Activated CD8-positive, alpha-beta T cell treated with anti-CD3 and anti-CD28 coated beads for 36 hours (primary cell): ENCODE measurements around the gene CDC73. TPM values are rescaled to one million over a fixed set of nuclear protein-coding genes. Genes with fewer than 3 reads are reported as not detected.

Experiments used
- ATAC-seq: fragments of 200-7000 bp; cut with Tn5 transposase; one replicate; pipeline ENCODE4 v1.10.0; 2021; ENCODE audit warnings: mild to moderate bottlenecking, moderate library complexity
- CTCF ChIA-PET: fragments of 350-600 bp; sonication (Branson Sonifier 250); formaldehyde crosslinking; loops from one replicate; lab custom pipeline; 2021; ENCODE audit warnings: antibody characterized with exemption; lab: Charles Lee
- POLR2A ChIA-PET: fragments of 350-600 bp; sonication (Branson Sonifier 250); formaldehyde crosslinking; loops from one replicate; lab custom pipeline; 2021; ENCODE audit warnings: antibody characterized with exemption; lab: Charles Lee
- DNase-seq: peaks from one replicate; pipeline ENCODE4 v3.0.0-alpha.2; 2020
- H3K27ac Mint-ChIP-seq: one replicate; pipeline ENCODE4 v1.8.0; 2021; ENCODE audit warnings: mild to moderate bottlenecking, mixed read lengths
- H3K27me3 Mint-ChIP-seq: one replicate; pipeline ENCODE4 v1.8.0; 2021; ENCODE audit warnings: mixed read lengths
- H3K36me3 Mint-ChIP-seq: one replicate; pipeline ENCODE4 v1.8.0; 2021; ENCODE audit warnings: low read depth, mixed read lengths
- H3K4me1 Mint-ChIP-seq: one replicate; pipeline ENCODE4 v1.8.0; 2021; ENCODE audit warnings: low read depth, mixed read lengths
- H3K4me3 Mint-ChIP-seq: one replicate; pipeline ENCODE4 v1.8.0; 2021; ENCODE audit warnings: mild to moderate bottlenecking, moderate library complexity, mixed read lengths
- H3K9me3 Mint-ChIP-seq: one replicate; pipeline ENCODE4 v1.8.0; 2021; ENCODE audit warnings: mixed read lengths
- CTCF ChIP-seq: fragments of 200-600 bp; IDR thresholded peaks from one replicate; pipeline ENCODE4 v1.8.0; 2022; ENCODE audit warnings: antibody characterized with exemption, mild to moderate bottlenecking
- intact Hi-C: fragments of 100-400 bp; cut with micrococcal nuclease; formaldehyde crosslinking; loops from one replicate; pipeline ENCODE4 v1.10.0; 2022
- total RNA-seq, 2 experiments: library from RNA; stranded (reverse); gene quantifications; one replicate each; pipeline ENCODE4 v1.2.3, GENCODE V29; 2021

CDC73 gene
- total RNA-seq, 2 experiments from 2014 or later, result 45.1 to 50.2 TPM

- TF ChIP-seq CTCF, result no peak
- ChIA-PET POLR2A (no interaction called here), CTCF (interaction anchor here (1.0 kb wide), 1 partner anchor 152 kb away, joined by 4 read pairs; no protein-coding TSS in a partner anchor)
- no peak overlapping the region for H3K4me3 Mint-ChIP-seq
- peaks cover 9% of the 10 kb centered on the region for H3K4me1 Mint-ChIP-seq
- peaks cover 6% of the 10 kb centered on the region for H3K36me3 Mint-ChIP-seq
- H3K27ac Mint-ChIP-seq, result no peak overlapping the region
- H3K27me3 Mint-ChIP-seq, result no peaks in the 10 kb centered on the region
- DNase-seq (no peak), ATAC-seq (no peak)
- intact Hi-C loops, result no loop called here
- H3K9me3 Mint-ChIP-seq, result no peaks in the 10 kb centered on the region
These were observed 134.2 kb downstream of the CDC73 start for GRCh38 chr1:193256019-193256418.

GRCh38 chr1:193259636-193260035 is 137.8 kb downstream of the CDC73 start:
- ChIA-PET POLR2A (no interaction called here), CTCF (no interaction called here)
- no peak for TF ChIP-seq CTCF
- ATAC-seq, result no peak
- H3K4me1 Mint-ChIP-seq, result peaks cover 9% of the 10 kb centered on the region
- no peaks in the 10 kb centered on the region for H3K27me3 Mint-ChIP-seq
- H3K27ac Mint-ChIP-seq, result no peak overlapping the region
- intact Hi-C loops, result no loop called here
- no peaks in the 10 kb centered on the region for H3K9me3 Mint-ChIP-seq
- no peak for DNase-seq
- no peak overlapping the region for H3K4me3 Mint-ChIP-seq
- H3K36me3 Mint-ChIP-seq, result peaks cover 14% of the 10 kb centered on the region

GRCh38 chr1:193260056-193260745 is 138.4 kb downstream of the CDC73 start:
- no peaks in the 10 kb centered on the region for H3K27me3 Mint-ChIP-seq
- no peak for TF ChIP-seq CTCF
- no peak overlapping the region for H3K4me3 Mint-ChIP-seq
- POLR2A ChIA-PET, result no interaction called here
- H3K27ac Mint-ChIP-seq, result no peak overlapping the region
- peaks cover 9% of the 10 kb centered on the region for H3K4me1 Mint-ChIP-seq
- CTCF ChIA-PET, result no interaction called here
- no peaks in the 10 kb centered on the region for H3K9me3 Mint-ChIP-seq
- DNase-seq, result no peak
- H3K36me3 Mint-ChIP-seq, result peaks cover 15% of the 10 kb centered on the region
- ATAC-seq, result no peak
- intact Hi-C loops, result no loop called here

- Mint-ChIP-seq H3K36me3 (peaks cover 20% of the 10 kb centered on the region), H3K4me3 (no peak overlapping the region), H3K4me1 (peaks cover 9% of the 10 kb centered on the region), H3K27ac (no peak overlapping the region), H3K9me3 (peaks cover 3% of the 10 kb centered on the region), H3K27me3 (no peaks in the 10 kb centered on the region)
- ATAC-seq (no peak), DNase-seq (no peak)
- intact Hi-C loops, result no loop called here
- POLR2A ChIA-PET, result no interaction called here
- TF ChIP-seq CTCF, result no peak
- CTCF ChIA-PET, result no interaction called here
These were observed 139.1 kb downstream of the CDC73 start for GRCh38 chr1:193260896-193261295.

- ATAC-seq (no peak), DNase-seq (no peak)
- POLR2A ChIA-PET, result no interaction called here
- no peak overlapping the region for H3K27ac Mint-ChIP-seq
- CTCF ChIA-PET, result no interaction called here
- H3K9me3 Mint-ChIP-seq, result peaks cover 3% of the 10 kb centered on the region
- peaks cover 2% of the 10 kb centered on the region for H3K4me1 Mint-ChIP-seq
- H3K27me3 Mint-ChIP-seq, result no peaks in the 10 kb centered on the region
- intact Hi-C loops, result no loop called here
- H3K36me3 Mint-ChIP-seq, result peaks cover 18% of the 10 kb centered on the region
- no peak for TF ChIP-seq CTCF
- no peak overlapping the region for H3K4me3 Mint-ChIP-seq
These were observed 140.8 kb downstream of the CDC73 start for GRCh38 chr1:193262661-193263060.
